Adrenal gland (tissue), 5 donors: ENCODE measurements around the gene EHBP1L1.

Experiments
- POLR2A ChIP-seq, 2 donors: fragments of 450-650 bp; IDR thresholded peaks; one replicate each; pipeline ENCODE4 v1.6.1; 2017; ENCODE audit warnings: antibody characterized with exemption in 2 of 2, mild to moderate bottlenecking in 2 of 2, moderate library complexity in 1 of 2
- TF ChIP-seq, protein P1 (sequence below), 6 experiments: fragments of 450-650 bp in 4 of 6; fragments of 200-600 bp in 2 of 6; sonication (generic) in 1 of 6; IDR thresholded peaks; 1 replicate in 5 of 6; 2 replicates in 1 of 6; pipeline versions ENCODE4 v1.5.1 to v1.8.0; 2016 to 2021; ENCODE audit warnings: antibody characterized with exemption in 6 of 6, mild to moderate bottlenecking in 2 of 6, moderate library complexity in 1 of 6
- donor health status: DM: no; HTN: no; CAD: no.

DNA sequence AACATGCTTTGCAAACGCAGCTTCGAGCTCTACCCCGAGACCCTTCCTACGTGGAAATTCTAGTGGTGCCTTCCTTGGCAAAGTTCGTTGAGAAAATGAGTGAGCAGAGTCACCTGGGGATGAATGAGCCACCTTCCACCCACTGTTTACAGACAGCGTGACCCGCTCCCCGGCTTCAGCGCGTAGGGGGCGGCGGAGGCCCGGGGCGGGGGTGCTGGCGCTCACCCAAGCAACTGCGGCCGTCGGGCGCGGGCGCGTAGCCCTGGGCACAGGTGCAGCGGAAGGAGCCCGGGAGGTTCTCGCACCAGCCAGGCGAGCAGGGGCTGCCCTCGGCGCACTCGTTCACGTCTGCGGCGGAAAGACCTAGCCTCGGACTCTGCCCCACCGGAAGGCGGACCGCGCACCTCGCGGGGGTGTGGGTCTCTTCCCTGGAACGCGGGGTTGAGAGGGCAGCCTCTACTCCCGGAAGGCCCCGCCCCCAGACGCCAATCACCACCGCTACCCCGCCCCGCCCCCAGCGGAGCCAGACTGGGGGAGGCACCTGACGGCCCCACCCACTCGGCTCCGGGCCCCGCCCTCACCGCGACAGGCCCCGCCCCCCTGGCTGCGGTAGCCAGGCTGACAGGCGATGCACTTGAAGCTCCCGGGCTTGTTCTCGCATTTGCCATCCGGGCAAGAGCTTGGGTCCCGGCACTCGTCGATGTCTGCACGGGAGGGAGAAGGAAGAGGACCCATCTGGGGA lies 29.5 kb upstream of the EHBP1L1 start:
- TF ChIP-seq, protein P1, sequence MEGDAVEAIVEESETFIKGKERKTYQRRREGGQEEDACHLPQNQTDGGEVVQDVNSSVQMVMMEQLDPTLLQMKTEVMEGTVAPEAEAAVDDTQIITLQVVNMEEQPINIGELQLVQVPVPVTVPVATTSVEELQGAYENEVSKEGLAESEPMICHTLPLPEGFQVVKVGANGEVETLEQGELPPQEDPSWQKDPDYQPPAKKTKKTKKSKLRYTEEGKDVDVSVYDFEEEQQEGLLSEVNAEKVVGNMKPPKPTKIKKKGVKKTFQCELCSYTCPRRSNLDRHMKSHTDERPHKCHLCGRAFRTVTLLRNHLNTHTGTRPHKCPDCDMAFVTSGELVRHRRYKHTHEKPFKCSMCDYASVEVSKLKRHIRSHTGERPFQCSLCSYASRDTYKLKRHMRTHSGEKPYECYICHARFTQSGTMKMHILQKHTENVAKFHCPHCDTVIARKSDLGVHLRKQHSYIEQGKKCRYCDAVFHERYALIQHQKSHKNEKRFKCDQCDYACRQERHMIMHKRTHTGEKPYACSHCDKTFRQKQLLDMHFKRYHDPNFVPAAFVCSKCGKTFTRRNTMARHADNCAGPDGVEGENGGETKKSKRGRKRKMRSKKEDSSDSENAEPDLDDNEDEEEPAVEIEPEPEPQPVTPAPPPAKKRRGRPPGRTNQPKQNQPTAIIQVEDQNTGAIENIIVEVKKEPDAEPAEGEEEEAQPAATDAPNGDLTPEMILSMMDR (IDR thresholded peaks at IDR 0.05), result no peak
- TF ChIP-seq POLR2A (IDR thresholded peaks at IDR 0.05), result no peak
